Ovary (tissue), 9 donors: ENCODE results near the gene SKAP2. TPM values are rescaled to one million over a fixed set of nuclear protein-coding genes. Genes with fewer than 3 reads are reported as not detected.

ENCODE experiments used
- DNase-seq, 5 donors: peaks; one replicate each; pipeline ENCODE4 v3.0.0-alpha.2; 2019 to 2020
- H3K27ac ChIP-seq, 2 donors: fragments of 200-600 bp; one replicate each; pipeline versions ENCODE4 v1.5.1 to v1.8.0; 2019 to 2022
- H3K27me3 ChIP-seq: fragments of 200-600 bp; one replicate; pipeline ENCODE4 v1.8.0; 2022
- H3K36me3 ChIP-seq: fragments of 200-600 bp; sonication (generic); one replicate; pipeline ENCODE4 v1.5.1; 2019
- H3K4me1 ChIP-seq: one replicate; pipeline ENCODE4 v1.8.1; 2013; ENCODE audit warnings: mild to moderate bottlenecking, moderate library complexity; ENCODE audit not compliant: insufficient read depth
- H3K4me3 ChIP-seq: fragments of 200-600 bp; sonication (generic); one replicate; pipeline ENCODE4 v1.5.1; 2017
- H3K9me3 ChIP-seq, 2 donors: fragments of 200-600 bp in 1 of 2; sonication (generic) in 1 of 2; one replicate each; pipeline versions ENCODE4 v1.5.1 to v1.8.1; 2013 to 2019; ENCODE audit warnings: mild to moderate bottlenecking in 1 of 2, moderate library complexity in 1 of 2
- CTCF ChIP-seq, 3 donors: fragments of 450-650 bp in 2 of 3; fragments of 200-600 bp in 1 of 3; IDR thresholded peaks; one replicate each; pipeline versions ENCODE4 v1.5.1 to v1.8.0; 2016 to 2022; ENCODE audit warnings: antibody characterized with exemption in 3 of 3, mild to moderate bottlenecking in 1 of 3
- EP300 ChIP-seq: sonication (generic); formaldehyde crosslinking; IDR thresholded peaks from one replicate; pipeline ENCODE4 v1.6.1; 2017; ENCODE audit warnings: antibody characterized with exemption
- POLR2A ChIP-seq: fragments of 450-650 bp; IDR thresholded peaks from one replicate; pipeline ENCODE4 v1.6.1; 2017; ENCODE audit warnings: antibody characterized with exemption, mild to moderate bottlenecking, moderate library complexity
- WGBS, 3 donors: extraction: QIAGEN DNeasy Blood & Tissue Kit in 1 of 3; methylation state at CpG; one replicate each; pipeline versions ENCODE4 v1.1.5 to v1.1.7; 2013 to 2017; 5-methylcytosine and 5-hydroxymethylcytosine counted together
- intact Hi-C, 4 donors: fragments of 100-400 bp; cut with DNase I; formaldehyde crosslinking; loops; one replicate each; pipeline versions ENCODE4 v1.11.0 to v1.15.1; 2022 to 2023
- polyA plus RNA-seq, 2 donors: library from polyadenylated mRNA; stranded (reverse); fragments of 200-250 nt in 1 of 2; fragments of 350-450 nt in 1 of 2; fragmentation: Illumina TruSeq in 1 of 2; extraction: RNeasy Lipid Tissue Mini Kit (QIAGEN cat#74804) in 1 of 2; gene quantifications; one replicate each; pipeline ENCODE4 v1.2.3, GENCODE V29; 2013 to 2014
- total RNA-seq, 7 donors: library from RNA; depleted of rRNA in 2 of 7; stranded (reverse); fragments of >200 nt in 2 of 7; fragmentation: NEBNext Ultra II Directional in 3 of 7; extraction: Animal tissue kit (Norgen Biotek cat#: 25700) in 3 of 7; gene quantifications; one replicate each; pipeline versions ENCODE4 v1.1.0 to v1.2.4, GENCODE V29; 2016 to 2023
- donor health status: DM: no; HTN: no; CAD: no; lungs with moderate emphysema.
- donor health status: DM: no; HTN: no; CAD: no.
- donor health status: Bipolar disorder and iron deficiency.
- donor health status: DM: yes; HTN: yes; CAD: no.
- donor health status: DM: no; HTN: no; CAD: no.
- donor health status: DM: yes; HTN: yes; CAD: no.

Gene SKAP2
- total and polyA plus RNA-seq, 9 donors, result 8.6 to 40.8 (median 20.0) TPM

GRCh38 chr7:26624431-26624830 lies 240.0 kb downstream of the SKAP2 start:
- WGBS, 3 donors, result 55 to 68% (median 64%) methylated on average over 5 of the region's 5 CpGs
- Histone ChIP-seq H3K9me3 (no peaks in the 10 kb centered on the region), H3K27me3 (no peaks in the 10 kb centered on the region), H3K36me3 (no peaks in the 10 kb centered on the region), H3K27ac (no peak overlapping the region), H3K4me1 (no peaks in the 10 kb centered on the region), H3K4me3 (no peak overlapping the region)
- intact Hi-C loops, result no loop called here
- TF ChIP-seq POLR2A, result no peak
- TF ChIP-seq EP300, result no peak
- TF ChIP-seq CTCF (IDR thresholded peaks at IDR 0.05), result no peak
- no peak for DNase-seq

DNA sequence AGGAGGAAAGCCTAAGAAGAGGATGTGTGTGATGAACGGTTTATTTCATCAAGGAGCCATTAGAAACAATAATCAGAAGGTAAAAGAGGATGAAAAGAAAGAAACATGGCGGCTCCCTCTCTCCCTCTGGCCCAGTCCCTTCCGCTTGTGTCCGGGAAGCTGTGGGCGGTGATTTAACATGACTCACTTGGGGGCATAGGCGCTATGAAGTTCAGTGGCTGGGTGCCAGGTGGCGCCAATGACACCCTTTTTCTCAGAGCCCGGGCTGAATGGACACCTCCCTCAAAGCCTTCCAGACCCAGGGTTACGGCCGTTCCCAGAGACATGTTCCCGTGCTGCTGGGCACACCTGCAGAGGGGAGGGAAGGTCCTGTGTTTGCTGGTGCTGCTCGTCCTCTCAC lies 244.0 kb downstream of the SKAP2 start:
- Histone ChIP-seq H3K4me3 (no peak overlapping the region), H3K9me3 (no peaks in the 10 kb centered on the region), H3K27ac (no peak overlapping the region), H3K36me3 (no peaks in the 10 kb centered on the region), H3K4me1 (no peaks in the 10 kb centered on the region), H3K27me3 (no peaks in the 10 kb centered on the region)
- no peak for DNase-seq
- intact Hi-C loops, result no loop called here
- 68 to 82% (median 81%) methylated on average over 12 of the region's 12 CpGs for WGBS, 3 donors
- TF ChIP-seq CTCF (IDR thresholded peaks at IDR 0.05), result no peak
- TF ChIP-seq POLR2A, result no peak
- TF ChIP-seq EP300, result no peak

GRCh38 chr7:26619348-26619984 lies 244.9 kb downstream of the SKAP2 start:
- no peak for TF ChIP-seq POLR2A
- TF ChIP-seq EP300, result no peak
- TF ChIP-seq CTCF (IDR thresholded peaks at IDR 0.05), result no peak
- no peaks in the 10 kb centered on the region for H3K9me3 ChIP-seq
- H3K4me3 ChIP-seq, result no peak overlapping the region
- H3K36me3 ChIP-seq, result no peaks in the 10 kb centered on the region
- H3K27ac ChIP-seq, result no peak overlapping the region
- H3K4me1 ChIP-seq, result no peaks in the 10 kb centered on the region
- DNase-seq, result no peak
- intact Hi-C loops, result no loop called here
- no peaks in the 10 kb centered on the region for H3K27me3 ChIP-seq
- 91 to 98% (median 93%) methylated on average over 4 of the region's 4 CpGs for WGBS, 3 donors

GRCh38 chr7:26618898-26619297 lies 245.5 kb downstream of the SKAP2 start:
- intact Hi-C loops, result no loop called here
- Histone ChIP-seq H3K27ac (no peak overlapping the region), H3K4me3 (no peak overlapping the region), H3K4me1 (no peaks in the 10 kb centered on the region), H3K36me3 (no peaks in the 10 kb centered on the region), H3K9me3 (no peaks in the 10 kb centered on the region), H3K27me3 (no peaks in the 10 kb centered on the region)
- WGBS, 3 donors, result 80 to 89% (median 83%) methylated on average over 8 of the region's 8 CpGs
- DNase-seq, result no peak
- TF ChIP-seq CTCF (IDR thresholded peaks at IDR 0.05) (no peak), EP300 (no peak), POLR2A (no peak)
